AML-193 (cell line): ENCODE data around the gene GRIN2A.

ENCODE experiments used
- DNase-seq, 2 experiments: peaks; one replicate each; lab custom pipeline; 2025; lab: John Stamatoyannopoulos, UW

GRIN2A gene

GRCh38 chr16:9818702-9819101 is 363.5 kb downstream of the GRIN2A start:
- DNase-seq = no peak

DNA sequence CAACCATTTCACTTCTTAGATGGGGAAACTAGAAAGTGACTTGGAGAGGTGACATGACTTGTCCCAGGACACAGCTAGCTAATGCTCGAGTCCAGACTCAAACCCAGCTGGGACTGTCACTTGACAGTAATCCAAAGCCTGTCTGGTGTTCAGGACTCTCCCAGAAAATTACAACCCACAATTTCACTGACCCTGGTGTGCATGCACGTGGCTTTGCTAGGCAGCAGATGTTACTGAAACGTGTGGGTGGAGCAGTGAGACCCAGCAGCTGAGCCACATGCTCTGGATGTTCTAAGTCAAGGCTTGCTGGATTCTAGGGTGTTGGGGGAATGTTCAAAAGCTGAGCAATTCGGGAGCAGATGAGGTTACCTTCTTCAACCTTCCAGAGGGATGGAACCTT is 364.6 kb downstream of the GRIN2A start:
- no peak for DNase-seq

DNA sequence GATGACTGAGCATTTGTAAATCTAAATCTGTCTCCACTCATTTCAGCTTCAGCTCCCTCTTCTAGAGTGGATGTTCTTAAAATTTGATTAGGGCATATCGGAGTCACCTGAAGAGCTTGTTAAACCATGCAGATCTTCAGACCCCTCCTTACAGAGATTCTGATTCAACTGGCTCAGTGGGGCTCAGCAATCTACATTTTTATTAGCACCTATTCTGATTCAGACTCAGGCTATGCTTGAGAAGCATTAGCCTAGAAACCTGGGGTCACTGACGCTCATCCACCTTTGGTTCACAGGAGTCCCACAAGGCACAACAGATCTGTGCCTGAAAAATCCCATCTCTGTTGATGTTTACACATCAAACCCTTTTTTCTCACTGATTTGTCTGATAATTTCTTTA is 365.6 kb downstream of the GRIN2A start:
- DNase-seq = no peak

- no peak for DNase-seq
Observed at GRCh38 chr16:9813665-9814064, 368.6 kb downstream of the GRIN2A start.

GRCh38 chr16:9808210-9808609 is 374.0 kb downstream of the GRIN2A start:
- no peak for DNase-seq

- no peak for DNase-seq
Observed at GRCh38 chr16:9807302-9807701, 374.9 kb downstream of the GRIN2A start.

GRCh38 chr16:9805109-9805508 is 377.1 kb downstream of the GRIN2A start:
- DNase-seq = no peak

GRCh38 chr16:9802160-9802559 is 380.1 kb downstream of the GRIN2A start:
- DNase-seq = no peak

DNA sequence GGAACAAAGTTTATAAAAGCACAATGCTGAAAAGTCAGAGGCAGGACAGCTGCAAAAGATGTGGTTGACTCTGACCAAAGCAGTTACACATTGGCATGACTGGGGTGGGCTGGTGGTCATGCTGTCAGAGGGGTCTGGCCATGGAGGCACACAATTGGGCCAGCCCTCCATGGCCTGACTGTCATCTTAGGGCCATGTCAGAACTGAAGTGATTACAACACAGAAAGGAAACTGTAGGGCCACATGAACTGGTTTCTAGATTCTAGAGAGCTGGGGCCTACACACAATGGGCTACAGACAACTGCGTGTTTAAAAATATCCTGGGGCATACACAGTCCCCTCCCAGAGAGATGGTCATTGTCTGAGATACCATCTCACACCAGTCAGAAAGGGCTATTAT is 380.6 kb downstream of the GRIN2A start:
- DNase-seq = no peak

GRCh38 chr16:9800186-9800738 is 382.0 kb downstream of the GRIN2A start:
- no peak for DNase-seq

- no peak for DNase-seq
Observed at GRCh38 chr16:9798952-9799580, 383.2 kb downstream of the GRIN2A start.

GRCh38 chr16:9798474-9798873 is 383.8 kb downstream of the GRIN2A start:
- no peak for DNase-seq

- DNase-seq = no peak
Observed at GRCh38 chr16:9797306-9797705, 384.9 kb downstream of the GRIN2A start.

- no peak for DNase-seq
Observed at GRCh38 chr16:9793623-9794022, 388.6 kb downstream of the GRIN2A start.

- DNase-seq = no peak
Observed at GRCh38 chr16:9791556-9791955, 390.7 kb downstream of the GRIN2A start.

GRCh38 chr16:9790199-9790598 is 392.0 kb downstream of the GRIN2A start:
- no peak for DNase-seq

GRCh38 chr16:9787717-9788116 is 394.5 kb downstream of the GRIN2A start:
- DNase-seq = no peak

GRCh38 chr16:9780831-9781230 is 401.4 kb downstream of the GRIN2A start:
- DNase-seq = no peak

- DNase-seq = no peak
Observed at GRCh38 chr16:9778849-9779248, 403.4 kb downstream of the GRIN2A start.

- DNase-seq = no peak
Observed at GRCh38 chr16:9775998-9776397, 406.2 kb downstream of the GRIN2A start.

DNA sequence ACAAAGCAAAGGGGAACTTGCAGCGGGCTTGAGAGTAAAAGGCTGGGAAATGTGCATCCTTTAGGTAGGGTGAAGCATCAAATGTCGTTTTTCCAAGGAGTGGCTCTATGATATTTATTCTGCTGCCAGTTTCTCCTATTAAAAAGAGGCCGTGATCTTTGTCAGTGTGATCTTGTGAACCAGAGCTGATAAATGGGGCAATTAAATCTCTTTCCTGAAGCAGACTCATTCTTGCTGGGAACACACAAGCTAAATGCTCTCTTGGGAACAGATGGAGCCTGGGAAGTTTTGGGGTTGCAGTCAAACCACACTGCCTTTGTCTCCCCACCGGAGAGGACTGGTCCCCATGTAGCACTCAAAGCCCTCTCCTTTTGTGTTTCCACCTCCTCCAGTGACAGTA is 408.9 kb downstream of the GRIN2A start:
- no peak for DNase-seq

- DNase-seq = no peak
Observed at GRCh38 chr16:9772526-9773225, 409.6 kb downstream of the GRIN2A start.

DNA sequence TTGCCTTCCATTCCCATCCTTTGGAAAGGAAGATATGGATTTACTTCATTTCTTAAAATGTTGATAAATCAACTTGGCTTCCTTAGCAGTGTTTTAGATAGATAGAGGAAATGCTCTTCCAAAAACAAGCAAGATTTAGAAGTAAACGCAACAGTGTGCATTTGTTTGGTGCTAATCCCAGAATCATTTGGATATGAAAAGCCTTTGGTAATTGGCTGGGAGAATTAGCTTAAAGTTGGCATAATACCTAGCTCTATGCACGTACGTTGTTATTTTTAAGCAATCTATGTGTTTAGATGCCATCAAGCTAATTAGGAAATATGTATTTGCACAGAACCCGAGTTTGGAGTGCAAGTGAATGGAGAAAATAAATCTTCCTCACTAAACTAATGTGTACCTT is 415.3 kb downstream of the GRIN2A start:
- no peak for DNase-seq

- DNase-seq = no peak
Observed at GRCh38 chr16:9763505-9763904, 418.7 kb downstream of the GRIN2A start.
